HG03025 (cell line): ENCODE data around the gene UBE2D4.

ENCODE experiments used
- ATAC-seq: cut with Tn5 transposase; IDR thresholded peaks from one replicate; pipeline ENCODE4 v1.9.1; 2021; ENCODE audit warnings: mild to moderate bottlenecking, moderate library complexity; ENCODE audit not compliant: unreplicated experiment, low FRiP score

The UBE2D4 gene

DNA sequence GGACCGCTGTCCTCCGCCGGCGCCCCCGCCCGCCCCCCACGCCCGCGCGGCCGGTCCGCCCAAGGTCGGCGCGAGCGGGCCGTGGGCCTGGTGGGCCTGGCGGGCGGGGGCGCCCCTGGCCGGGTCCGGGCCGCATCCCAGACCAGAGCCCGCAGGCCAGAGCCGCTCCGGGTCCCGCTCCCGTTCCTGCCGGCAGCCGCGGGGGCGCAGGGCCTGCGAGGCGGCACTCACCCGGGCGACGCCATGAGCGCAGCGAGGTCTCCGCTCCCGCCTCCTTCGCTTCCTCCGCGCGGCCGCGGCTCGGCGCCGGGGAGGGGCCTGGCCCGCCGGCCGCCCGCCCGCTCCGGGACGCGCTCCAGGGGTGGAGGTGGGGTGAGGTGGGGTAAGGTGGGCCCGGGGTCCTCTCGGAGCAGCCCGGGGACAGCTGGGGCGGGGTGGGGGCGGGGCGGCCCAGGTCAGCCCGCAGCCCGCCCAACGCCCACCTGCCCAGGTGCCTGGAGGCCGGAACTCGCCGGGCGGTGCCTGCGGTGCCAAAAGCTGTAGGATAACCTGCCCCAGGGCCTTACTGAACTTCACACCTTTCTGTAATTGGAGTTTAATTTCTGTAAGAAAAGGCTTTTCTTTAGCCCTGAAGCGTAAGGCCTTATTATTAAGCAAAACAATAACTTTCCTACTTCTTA is 19.8 kb upstream of the UBE2D4 start, which contains the start of gene URGCP:
TSS of gene URGCP (minus strand) at position 266 of the 680 bp plus-strand sequence. CDS start at position 245, 21 bp downstream.
- peak; percentile 76 for ATAC-seq

DNA sequence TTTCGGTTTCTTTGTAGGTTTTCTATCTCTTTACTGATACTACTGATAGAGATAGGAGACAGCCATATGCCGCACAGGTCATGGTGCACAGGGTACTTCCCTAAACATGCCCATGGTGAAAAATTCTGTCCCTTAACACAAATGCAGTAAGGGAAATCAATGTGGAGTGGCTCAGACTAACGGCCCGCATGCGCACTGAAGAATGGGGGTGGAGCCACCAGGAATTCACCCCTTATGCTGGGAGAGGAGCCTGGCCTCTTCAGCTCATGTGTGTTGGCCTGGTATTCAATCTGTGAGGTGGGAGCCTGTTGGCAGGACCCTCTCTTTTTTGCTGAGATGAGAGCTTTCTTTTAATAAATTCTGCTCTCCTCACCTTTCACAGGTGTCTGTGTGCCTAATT is 11.4 kb upstream of the UBE2D4 start:
- ATAC-seq, result no peak

DNA sequence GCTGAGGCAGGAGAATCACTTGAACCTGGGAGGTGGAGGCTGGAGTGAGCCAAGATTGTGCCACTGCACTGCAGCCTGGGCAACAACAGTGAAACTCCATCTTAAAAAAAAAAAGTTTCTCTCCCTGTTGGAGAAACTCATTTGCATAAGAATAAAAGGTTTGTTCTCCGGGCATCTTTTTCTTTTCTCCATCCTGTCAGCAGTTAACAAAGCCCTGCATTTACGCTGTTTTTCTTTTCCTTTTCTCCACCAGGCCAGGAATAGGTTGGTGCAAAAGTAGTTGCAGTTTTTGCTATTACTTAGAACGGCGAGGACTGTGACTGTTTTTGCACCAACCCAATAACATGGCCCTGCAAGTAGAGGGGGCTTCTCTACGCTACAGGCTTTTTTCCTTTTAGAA is 10.3 kb upstream of the UBE2D4 start:
- ATAC-seq, result no peak

DNA sequence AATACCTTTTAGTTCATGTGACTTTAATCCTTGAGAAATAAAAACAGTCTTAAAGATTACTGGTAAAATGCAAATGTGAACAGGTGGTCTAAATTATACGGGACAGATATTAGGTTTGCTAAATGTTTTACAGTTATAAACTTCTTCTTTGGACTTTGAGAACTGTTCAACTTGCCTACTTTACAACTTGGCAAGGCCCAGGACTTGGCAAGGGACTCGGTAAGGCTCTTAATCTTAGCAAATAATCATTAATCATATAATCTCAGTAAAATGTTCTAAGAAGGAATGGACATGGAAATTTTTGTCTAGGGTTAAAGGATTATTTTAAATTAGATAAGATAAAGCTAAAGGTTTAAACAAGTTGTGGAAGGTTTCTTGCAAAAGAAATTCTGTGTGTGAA is 4.8 kb upstream of the UBE2D4 start:
- no peak for ATAC-seq

DNA sequence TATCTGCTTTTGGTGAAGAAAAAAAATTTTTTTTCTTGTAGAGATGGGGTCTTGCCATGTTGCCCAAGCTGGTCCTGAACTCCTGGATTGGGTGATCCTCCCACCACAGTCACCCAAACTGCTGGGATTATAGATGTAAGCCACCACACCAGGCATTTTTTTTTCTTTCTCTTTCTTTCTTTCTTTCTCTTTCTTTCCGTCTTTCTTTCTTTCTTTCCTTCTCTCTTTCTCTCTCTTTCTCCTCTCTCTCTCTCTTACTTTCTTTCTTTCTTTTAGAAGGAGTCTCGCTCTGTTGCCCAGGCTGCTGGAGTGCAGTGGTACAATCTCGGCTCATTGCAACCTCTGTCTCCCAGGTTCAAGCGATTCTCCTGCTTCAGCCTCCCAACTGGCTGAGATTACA is 3.5 kb upstream of the UBE2D4 start:
- ATAC-seq, result no peak

DNA sequence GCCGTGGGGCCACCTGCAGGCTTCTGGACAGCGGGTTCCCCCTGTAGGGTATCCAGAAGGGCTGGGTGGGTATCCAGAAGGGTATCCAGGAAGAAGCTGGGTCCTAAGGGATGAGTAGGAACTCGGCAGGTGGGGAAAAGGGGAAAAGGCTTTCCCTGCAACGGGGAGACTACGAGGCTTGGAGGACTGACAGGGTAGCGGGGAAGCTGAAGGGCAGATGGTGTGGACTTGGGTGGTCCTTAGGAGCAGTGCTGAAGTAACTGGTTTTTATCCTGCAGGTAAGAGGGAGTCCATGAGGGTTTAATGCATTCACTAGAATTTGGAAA is 525 bp downstream of the UBE2D4 start:
- ATAC-seq, result no peak

DNA sequence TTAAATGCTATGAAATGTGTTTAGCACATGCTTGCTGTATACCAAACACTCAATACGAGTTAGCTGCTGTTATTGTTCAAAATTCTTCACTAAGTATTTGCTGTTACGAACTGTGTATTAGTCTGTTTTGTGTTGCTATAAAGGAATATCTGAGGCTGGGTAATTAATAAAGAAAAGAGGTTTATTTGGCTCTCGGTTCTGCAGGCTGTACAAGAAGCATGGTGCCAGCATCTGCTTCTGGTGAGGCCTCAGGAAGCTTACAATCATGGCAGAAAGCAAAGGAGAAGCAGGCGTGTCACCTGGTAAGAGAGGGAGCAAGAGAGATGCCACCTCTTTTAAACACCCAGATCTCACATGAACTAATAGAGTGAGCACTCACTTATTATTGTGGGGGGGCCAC is 1.6 kb downstream of the UBE2D4 start:
- ATAC-seq, result no peak

DNA sequence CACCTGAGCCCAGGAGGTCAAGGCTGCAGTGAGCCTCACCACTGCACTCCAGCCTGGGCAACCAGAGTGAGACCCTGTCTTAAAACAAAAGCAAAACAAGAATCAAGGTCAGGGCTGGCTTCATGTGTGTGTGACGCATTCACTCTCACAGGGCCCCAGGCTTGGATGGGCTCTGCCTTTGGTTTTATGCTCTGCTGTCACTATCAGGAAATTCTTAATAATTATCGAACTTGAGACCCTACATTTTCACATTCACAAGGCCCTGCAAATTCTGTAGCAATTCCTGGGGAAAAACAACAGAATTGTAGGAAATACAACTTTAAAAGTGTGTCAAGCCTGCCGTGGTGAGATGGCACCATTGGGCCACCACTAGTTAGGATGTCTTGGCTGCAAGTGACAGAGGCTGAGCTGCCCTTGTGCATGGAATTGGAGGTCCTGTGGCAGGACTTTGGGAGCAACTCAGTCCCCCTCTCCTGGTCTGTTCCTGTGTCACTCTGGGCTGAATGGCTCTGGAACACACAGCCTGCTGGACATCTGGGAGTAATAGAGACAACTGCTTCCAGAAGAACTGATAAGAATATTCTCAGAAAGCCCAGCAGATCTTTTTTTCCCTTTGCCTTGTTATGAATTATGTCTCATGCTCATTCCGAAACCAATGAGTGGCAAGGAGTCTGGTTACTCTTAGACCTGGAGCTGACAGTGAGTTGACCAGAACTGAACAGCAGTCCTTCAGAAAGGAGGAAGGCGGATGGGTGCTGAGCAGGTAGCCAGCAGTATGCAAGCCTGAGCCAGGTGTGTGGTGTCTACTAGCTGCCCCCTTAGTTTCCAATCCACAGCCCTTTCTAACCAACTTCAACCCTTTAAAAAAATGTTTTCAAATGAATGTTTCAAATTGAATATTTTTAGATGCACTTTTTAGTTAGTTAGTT is 3.6 kb downstream of the UBE2D4 start:
- ATAC-seq, result no peak

DNA sequence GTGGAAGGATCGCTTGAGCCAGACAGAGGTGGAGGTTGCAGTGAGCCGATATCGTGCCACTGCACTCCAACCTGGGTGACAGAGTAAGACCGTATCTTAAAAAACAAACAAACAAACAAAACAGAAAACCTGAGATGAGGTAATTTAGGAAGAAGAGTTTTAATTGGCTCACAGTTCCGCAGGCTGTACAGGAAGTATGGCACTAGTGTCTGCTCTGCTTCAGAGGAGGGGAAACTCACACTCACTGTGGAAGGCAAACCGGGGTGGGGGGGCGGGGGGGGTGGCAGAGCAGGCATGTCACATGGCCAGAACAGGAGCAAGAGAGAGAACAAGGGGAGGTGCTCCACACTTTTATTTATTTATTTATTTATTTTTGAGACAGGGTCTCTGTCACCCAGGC is 5.1 kb downstream of the UBE2D4 start:
- ATAC-seq, result no peak

DNA sequence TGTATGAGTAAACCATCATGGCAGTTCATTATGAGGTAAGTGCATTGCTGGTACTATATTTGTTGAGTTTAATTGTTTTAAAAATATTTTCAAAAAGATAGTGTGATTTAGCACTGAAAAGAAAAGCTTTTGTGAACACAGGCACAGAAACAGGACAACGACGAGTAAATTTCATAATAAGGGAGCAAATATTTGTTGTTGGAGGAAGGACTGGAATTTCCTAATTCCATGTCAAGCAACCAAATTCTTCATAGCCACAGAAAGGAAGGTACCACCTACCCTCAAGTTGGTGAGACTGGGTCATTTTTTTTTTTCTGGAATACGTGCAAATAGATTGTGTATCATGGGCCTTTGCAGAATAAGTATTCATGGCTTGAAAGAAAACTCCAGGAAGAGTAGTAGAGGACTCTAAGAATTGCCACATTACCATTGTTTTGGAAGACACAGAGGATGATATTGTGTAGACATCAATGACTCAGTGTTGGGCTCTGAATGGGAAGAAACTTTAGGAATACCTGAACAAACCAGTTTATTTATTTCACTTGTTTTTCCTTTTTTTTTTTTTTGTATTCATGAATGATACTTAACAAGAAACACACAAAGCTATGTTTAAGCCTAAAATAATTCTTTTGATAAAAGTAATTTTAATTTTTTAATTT is 7.8 kb downstream of the UBE2D4 start:
- ATAC-seq, result no peak

DNA sequence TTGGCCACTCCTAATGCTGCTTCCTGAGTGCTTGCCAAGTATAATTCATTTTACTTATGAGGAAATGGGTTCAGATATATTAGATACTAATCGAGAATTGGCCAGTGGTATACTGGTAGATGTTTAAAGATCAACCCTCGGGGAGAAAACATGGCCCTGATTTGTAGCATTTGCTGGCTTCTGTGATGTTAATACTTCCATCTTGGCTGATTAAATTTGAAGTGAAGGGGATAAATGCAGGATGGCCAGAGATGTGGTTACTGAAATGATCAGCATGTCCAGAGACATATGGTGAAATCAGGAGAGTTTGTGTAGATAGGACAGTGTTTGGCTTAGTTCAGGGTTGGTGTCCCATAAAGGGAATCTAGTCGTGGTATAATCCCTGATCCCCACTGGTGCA is 11.2 kb downstream of the UBE2D4 start:
- no peak for ATAC-seq

DNA sequence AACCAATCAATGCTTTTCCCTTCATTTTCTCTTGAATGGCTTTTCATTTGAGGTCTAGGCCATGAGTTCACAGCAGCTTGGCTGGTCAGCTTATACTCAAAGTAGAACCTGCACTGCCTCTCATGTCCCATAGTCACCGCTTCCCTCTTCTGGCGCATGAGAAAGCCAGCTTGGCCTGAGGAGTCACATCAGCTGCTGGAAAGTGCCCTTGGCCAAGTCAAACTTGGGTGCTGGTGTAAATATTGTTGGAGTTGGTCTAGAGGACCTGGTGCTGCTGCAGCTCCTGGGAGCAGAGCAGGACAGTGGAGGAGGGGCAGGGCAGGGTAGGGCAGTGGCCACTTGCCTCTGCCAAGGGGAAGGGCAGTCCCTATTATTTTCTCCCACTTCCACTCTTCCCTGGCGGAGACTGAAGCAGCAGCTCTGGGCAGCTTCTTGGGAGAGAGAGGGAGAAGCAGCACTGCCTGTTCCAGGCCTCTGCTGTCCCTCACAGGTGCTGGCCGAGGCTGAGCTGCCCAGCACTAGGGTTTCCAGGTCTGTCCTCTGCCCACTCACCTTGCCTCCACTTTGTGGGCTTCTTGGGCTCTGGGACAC is 12.8 kb downstream of the UBE2D4 start:
- ATAC-seq, result no peak

DNA sequence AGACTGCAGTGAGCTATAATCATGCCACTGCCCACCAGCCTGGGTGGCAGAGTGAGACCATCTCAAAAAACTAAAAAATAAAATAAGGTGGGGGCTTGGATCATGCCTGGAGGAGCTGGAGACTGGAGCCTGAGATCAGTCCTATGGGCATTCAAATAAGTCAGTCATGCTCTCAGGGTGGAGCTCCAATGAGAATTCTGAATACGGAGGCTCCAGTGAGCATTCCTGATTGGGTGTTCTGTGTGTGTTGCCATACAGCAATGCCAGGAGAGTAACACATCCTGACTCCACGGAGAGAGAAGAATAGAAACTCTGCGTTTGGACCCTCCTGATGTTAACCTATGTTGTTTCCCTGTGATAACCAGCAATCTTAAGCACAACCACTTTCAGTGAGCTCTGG is 16.0 kb downstream of the UBE2D4 start:
- ATAC-seq, result no peak

DNA sequence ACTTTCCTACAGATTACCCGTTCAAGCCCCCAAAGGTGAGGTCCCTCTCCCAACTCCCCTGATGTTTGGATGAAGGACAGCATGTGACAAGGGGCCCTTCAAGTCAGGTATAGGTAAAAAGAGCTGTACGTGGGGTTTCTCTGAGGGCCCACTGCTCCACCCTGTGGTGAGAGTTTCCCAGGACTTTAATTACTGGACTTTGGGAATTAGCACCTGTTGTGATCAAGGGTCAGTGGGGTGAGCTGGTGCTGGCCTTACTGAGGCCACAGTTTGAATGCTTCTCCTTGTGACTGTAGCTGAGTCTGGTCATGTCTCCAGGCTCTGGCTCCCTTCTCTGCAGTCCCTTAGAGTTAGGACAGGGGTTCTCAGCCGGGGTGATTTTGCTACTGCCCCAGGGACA is 16.8 kb downstream of the UBE2D4 start:
- no peak for ATAC-seq

DNA sequence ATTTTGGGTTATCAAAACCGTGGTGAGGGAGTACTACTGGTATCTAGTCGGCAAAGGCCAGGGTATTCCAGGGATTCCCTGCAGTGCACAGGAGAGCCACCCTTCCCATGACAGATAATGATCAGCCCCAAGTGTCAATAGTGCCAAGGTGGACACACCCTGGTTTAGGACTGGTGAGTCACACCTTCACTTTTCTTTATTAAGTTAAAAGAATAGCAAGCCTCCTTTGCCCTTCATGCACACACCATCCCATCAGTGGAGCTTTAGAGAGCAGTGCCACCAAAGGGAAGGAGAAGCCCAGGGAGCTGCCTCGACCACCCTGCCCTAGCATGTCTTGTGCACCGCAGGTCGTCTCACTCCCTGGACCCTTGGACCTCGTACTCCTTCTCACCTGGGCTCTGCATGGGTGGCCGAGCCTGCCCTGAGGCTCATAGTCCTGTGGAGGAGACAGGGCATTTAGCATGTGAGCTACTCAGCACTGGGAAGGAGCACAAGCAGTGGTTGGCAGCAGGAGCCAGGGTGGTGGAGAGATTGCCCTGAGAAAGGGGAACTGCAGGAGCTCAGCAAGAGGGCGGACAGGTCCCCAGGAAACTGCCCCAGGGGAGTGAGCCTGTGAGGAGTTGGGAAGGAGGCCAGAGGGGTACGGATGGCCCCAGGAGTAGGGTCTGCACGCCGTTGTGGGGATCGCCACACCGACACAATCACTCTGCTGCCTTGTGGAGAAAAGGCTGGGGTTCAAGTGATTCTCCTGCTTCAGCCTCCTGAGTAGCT is 17.4 kb downstream of the UBE2D4 start:
- no peak for ATAC-seq

DNA sequence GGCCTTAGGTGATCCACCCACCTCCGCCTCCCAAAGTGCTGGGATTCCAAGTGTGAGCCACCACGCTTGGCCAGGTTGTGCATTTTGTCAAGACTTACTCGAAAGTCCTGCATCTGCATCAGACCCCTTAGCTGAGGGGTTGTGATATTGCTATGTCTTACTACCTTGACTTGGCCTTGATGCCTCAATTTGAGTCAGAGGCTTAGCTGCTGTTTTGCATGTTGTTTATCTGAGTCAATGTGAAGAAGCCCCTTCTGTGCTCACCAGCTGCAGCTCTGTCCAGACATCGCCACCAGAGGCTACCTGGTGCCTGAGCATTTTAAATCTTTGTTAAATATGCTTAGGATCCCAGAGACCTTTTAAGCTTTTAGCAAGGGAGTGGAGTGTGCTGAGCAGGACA is 18.1 kb downstream of the UBE2D4 start:
- ATAC-seq, result no peak

DNA sequence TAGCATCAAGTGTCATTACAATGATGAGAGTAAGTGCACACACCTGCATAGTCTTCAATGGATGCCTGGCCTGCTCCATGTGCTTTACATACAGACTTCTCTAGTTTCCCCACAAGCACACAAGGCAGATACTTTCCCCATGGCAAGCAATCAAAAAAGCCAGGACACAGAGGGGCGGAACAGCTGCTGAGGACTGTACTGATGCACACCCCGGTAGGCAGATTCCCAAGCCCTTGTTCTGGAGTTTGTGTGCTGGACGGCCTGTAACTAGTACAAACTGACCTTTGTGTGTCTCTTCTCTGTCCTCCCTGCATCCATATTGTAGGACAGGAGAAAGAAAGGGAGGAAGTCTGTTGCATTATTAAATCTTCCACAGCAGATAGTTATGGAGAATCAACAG is 25.8 kb downstream of the UBE2D4 start:
- ATAC-seq, result no peak

DNA sequence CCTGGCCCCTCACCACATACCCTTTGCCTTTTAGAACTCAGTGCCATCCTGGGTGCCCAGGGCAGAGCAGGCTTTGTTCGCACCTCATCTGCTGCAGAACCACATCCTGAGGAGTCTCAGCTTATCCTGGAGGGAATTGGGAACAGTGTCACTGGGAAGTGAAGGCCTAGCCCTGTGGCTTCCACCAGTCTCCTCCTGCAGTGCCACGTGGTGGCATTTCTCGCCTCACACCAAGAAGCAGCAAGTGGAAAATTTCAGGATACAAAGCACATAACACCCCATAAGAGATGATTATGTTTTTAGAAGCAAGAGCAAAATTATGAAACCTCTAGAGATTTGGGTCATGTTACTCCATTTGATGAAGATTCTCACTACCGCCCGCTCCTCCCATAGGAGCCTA is 26.8 kb downstream of the UBE2D4 start:
- no peak for ATAC-seq

DNA sequence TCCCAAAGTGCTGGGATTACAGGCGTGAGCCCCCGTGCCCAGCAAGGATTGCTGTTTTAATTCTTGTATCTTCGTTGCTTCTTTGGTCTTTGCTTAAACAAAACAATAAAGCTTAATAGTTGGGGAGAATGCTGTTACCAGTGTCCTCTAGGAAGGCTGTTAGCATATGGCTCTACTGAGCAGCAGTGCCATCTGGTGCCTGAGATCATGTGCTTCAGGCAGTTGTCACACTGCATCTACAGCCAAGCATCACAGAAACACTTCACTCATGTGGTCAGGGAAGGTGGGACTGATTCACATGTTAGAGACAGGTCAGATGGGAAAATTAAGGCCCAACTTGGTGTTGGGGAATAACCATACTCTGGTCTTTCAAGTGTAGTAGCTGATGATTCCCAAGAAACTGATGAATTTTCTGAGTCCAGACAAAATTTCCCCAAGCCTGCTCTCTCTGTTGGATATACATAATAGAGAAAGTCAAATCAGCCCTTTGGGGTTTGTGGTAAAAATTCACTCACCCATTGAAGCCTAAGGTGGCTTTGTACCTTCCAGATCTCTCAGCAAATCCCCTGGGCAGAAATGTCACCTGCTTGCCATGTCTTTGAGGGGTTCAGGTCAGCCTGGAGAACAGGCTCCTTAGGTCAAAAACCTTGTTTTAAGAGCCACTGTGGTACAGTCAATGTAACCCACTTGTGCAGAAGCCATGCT is 28.4 kb downstream of the UBE2D4 start:
- no peak for ATAC-seq

DNA sequence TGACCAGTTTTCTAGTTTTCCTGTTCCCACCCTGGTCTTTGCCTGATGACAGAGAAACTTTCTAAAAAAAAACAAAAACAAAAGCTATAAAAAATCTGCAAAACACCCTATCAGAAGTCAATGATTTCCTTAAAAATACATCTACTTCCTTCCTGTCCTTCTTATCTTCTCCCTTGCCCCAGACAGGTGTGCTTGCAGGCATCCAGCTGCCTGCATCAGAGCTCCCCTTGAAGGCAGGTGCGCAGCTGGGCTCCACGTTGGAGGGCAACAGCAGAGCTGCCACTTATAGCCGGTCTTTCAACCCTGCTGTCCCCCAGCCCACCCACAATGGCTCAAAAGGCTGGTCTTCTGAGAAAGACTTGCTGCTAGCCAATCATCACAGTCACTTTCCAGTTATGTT is 29.8 kb downstream of the UBE2D4 start:
- no peak for ATAC-seq
